WERI-Rb-1 (cell line): Measurements from ENCODE around the gene C2orf72.

Source experiments
- DNase-seq: peaks from one replicate; pipeline ENCODE4 v3.0.0-alpha.2; 2020
- H3K27ac ChIP-seq: fragments of 250-450 bp; sonication (Bioruptor Pico); 2 replicates; pipeline ENCODE4 v1.5.1; 2020; ENCODE audit warnings: mild to moderate bottlenecking, moderate library complexity
- H3K27me3 ChIP-seq: fragments of 250-450 bp; sonication (Bioruptor Pico); 2 replicates; pipeline ENCODE4 v1.5.1; 2021; ENCODE audit warnings: mild to moderate bottlenecking, low read depth, moderate library complexity; ENCODE audit not compliant: insufficient read depth, severe bottlenecking
- H3K36me3 ChIP-seq: fragments of 250-450 bp; sonication (Bioruptor Pico); 2 replicates; pipeline ENCODE4 v1.5.1; 2020; ENCODE audit warnings: mild to moderate bottlenecking, moderate library complexity
- H3K4me3 ChIP-seq: 2 replicates; pipeline ENCODE4 v1.5.1; 2011; ENCODE audit warnings: low read depth, mild to moderate bottlenecking, control low read depth, low read length
- H3K9me3 ChIP-seq: fragments of 250-450 bp; sonication (Bioruptor Pico); 2 replicates; pipeline ENCODE4 v1.5.1; 2021; ENCODE audit warnings: mild to moderate bottlenecking, moderate library complexity; ENCODE audit not compliant: severe bottlenecking
- TF ChIP-seq, protein P1 (sequence below): IDR thresholded peaks from 2 replicates; pipeline ENCODE4 v1.5.1; 2011; ENCODE audit warnings: low read depth, mild to moderate bottlenecking, control low read depth, inconsistent platforms, low read length

The C2orf72 gene

GRCh38 chr2:231052494-231053451 is 15.4 kb downstream of the C2orf72 start:
- Histone ChIP-seq H3K27me3 (no peaks in the 10 kb centered on the region), H3K9me3 (peaks cover 2% of the 10 kb centered on the region), H3K27ac (no peak overlapping the region; the same call in 1 of the 2 replicates), H3K36me3 (peaks cover 6% of the 10 kb centered on the region), H3K4me3 (peak overlapping the region; percentile 42)
- TF ChIP-seq, protein P1, sequence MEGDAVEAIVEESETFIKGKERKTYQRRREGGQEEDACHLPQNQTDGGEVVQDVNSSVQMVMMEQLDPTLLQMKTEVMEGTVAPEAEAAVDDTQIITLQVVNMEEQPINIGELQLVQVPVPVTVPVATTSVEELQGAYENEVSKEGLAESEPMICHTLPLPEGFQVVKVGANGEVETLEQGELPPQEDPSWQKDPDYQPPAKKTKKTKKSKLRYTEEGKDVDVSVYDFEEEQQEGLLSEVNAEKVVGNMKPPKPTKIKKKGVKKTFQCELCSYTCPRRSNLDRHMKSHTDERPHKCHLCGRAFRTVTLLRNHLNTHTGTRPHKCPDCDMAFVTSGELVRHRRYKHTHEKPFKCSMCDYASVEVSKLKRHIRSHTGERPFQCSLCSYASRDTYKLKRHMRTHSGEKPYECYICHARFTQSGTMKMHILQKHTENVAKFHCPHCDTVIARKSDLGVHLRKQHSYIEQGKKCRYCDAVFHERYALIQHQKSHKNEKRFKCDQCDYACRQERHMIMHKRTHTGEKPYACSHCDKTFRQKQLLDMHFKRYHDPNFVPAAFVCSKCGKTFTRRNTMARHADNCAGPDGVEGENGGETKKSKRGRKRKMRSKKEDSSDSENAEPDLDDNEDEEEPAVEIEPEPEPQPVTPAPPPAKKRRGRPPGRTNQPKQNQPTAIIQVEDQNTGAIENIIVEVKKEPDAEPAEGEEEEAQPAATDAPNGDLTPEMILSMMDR = peak; percentile 73
- DNase-seq = peak; percentile 83

DNA sequence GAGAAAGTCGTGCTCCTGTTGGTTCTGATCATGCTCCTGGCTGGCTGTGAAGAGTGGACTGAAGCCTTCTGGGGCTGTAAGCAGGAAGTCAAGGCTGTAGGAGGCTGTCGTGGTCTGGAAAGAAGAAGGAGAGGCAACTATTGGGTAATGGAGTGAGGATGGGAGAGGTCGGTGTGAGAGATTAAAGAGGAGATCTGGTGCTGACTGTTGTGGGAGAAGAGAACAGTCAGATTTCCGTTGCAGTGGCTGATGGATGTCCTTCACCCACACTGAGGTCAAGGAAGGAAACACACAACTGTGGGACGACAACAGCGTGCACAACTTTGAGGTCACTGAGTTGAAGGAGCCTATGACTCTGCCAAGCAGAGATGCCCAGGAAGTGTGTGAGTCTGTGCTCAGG is 16.5 kb downstream of the C2orf72 start:
- peaks cover 10% of the 10 kb centered on the region for H3K36me3 ChIP-seq
- peaks cover 2% of the 10 kb centered on the region for H3K9me3 ChIP-seq
- TF ChIP-seq, protein P1 = no peak
- H3K4me3 ChIP-seq = no peak overlapping the region
- no peak overlapping the region for H3K27ac ChIP-seq
- H3K27me3 ChIP-seq = no peaks in the 10 kb centered on the region
- no peak for DNase-seq

- TF ChIP-seq, protein P1 = peak; percentile 95
- H3K9me3 ChIP-seq = peaks cover 2% of the 10 kb centered on the region
- peaks cover 24% of the 10 kb centered on the region for H3K36me3 ChIP-seq
- DNase-seq = peak; percentile 93
- no peaks in the 10 kb centered on the region for H3K27me3 ChIP-seq
- H3K27ac ChIP-seq = peak within 1 kb of the TSS; percentile 100
- H3K4me3 ChIP-seq = peak within 1 kb of the TSS; percentile 98
Observed at GRCh38 chr2:231056453-231057416, 19.4 kb downstream of the C2orf72 start, which contains the start of gene PSMD1. TSS of gene PSMD1 (plus strand) at chr2:231056867. CDS start at chr2:231057026, 159 bp downstream.

- Histone ChIP-seq H3K27ac (peak overlapping the region; percentile 100; the same call in 1 of the 2 replicates), H3K27me3 (no peaks in the 10 kb centered on the region), H3K36me3 (peaks cover 31% of the 10 kb centered on the region), H3K9me3 (peaks cover 2% of the 10 kb centered on the region), H3K4me3 (peak overlapping the region; percentile 98)
- DNase-seq = no peak
- TF ChIP-seq, protein P1 = no peak
Observed at GRCh38 chr2:231057590-231057989, 20.3 kb downstream of the C2orf72 start.

- no peak for DNase-seq
- TF ChIP-seq, protein P1 = no peak
- H3K36me3 ChIP-seq = peaks cover 40% of the 10 kb centered on the region
- H3K9me3 ChIP-seq = no peaks in the 10 kb centered on the region
- no peaks in the 10 kb centered on the region for H3K27me3 ChIP-seq
- H3K27ac ChIP-seq = no peak overlapping the region
- H3K4me3 ChIP-seq = no peak overlapping the region
Observed at GRCh38 chr2:231058761-231059550, 21.6 kb downstream of the C2orf72 start.
